Natural killer cell (primary cell): ENCODE measurements around the gene HTR6. TPM values are rescaled to one million over a fixed set of nuclear protein-coding genes. Genes with fewer than 3 reads are reported as not detected.
A peak's percentile ranks its signal among the peaks of the same experiment; 100 is the strongest.

Source experiments
- ATAC-seq, 3 donors: fragments of 150-1000 bp in 2 of 3; fragments of 200-7000 bp in 1 of 3; cut with Tn5 transposase; 1 replicate in 1 of 3; 2 replicates in 2 of 3; pipeline ENCODE4 v1.10.0; 2021; ENCODE audit warnings: mild to moderate bottlenecking in 2 of 3, moderate library complexity in 2 of 3
- DNase-seq, 2 donors: peaks; one replicate each; pipeline versions ENCODE4 v3.0.0 to v3.0.0-alpha.2; 2013 to 2021; ENCODE audit warnings: mixed read lengths in 1 of 2
- H3K27ac ChIP-seq: one replicate; pipeline ENCODE4 v1.5.1; 2013; ENCODE audit warnings: mild to moderate bottlenecking, low read length
- H3K27me3 ChIP-seq: one replicate; pipeline ENCODE4 v1.6.1; 2013; ENCODE audit warnings: low read length; ENCODE audit not compliant: control insufficient read depth, insufficient read depth
- H3K36me3 ChIP-seq: one replicate; pipeline ENCODE4 v1.6.1; 2013; ENCODE audit warnings: low read length; ENCODE audit not compliant: control insufficient read depth, insufficient read depth
- H3K4me1 ChIP-seq: one replicate; pipeline ENCODE4 v1.6.1; 2013; ENCODE audit warnings: low read length; ENCODE audit not compliant: control insufficient read depth, insufficient read depth
- H3K4me3 ChIP-seq: one replicate; pipeline ENCODE4 v1.5.1; 2013; ENCODE audit warnings: low read length
- H3K9me3 ChIP-seq: one replicate; pipeline ENCODE4 v1.6.1; 2013; ENCODE audit warnings: low read length; ENCODE audit not compliant: control insufficient read depth, insufficient read depth
- H3K27ac Mint-ChIP-seq, 2 donors: one replicate each; pipeline ENCODE4 v1.8.0; 2022; ENCODE audit warnings: mild to moderate bottlenecking in 2 of 2, mixed read lengths in 2 of 2, moderate library complexity in 1 of 2
- H3K27me3 Mint-ChIP-seq, 2 donors: one replicate each; pipeline ENCODE4 v1.8.0; 2022; ENCODE audit warnings: low read depth in 2 of 2, mixed read lengths in 2 of 2
- H3K36me3 Mint-ChIP-seq: one replicate; pipeline ENCODE4 v1.8.0; 2022; ENCODE audit warnings: mixed read lengths
- H3K4me1 Mint-ChIP-seq, 2 donors: one replicate each; pipeline ENCODE4 v1.8.0; 2022; ENCODE audit warnings: mixed read lengths in 2 of 2
- H3K4me3 Mint-ChIP-seq: one replicate; pipeline ENCODE4 v1.8.0; 2022; ENCODE audit warnings: mild to moderate bottlenecking, moderate library complexity, mixed read lengths
- H3K9me3 Mint-ChIP-seq, 2 donors: one replicate each; pipeline ENCODE4 v1.8.0; 2022; ENCODE audit warnings: mixed read lengths in 2 of 2
- CTCF ChIP-seq: fragments of 200-600 bp; IDR thresholded peaks from one replicate; pipeline ENCODE4 v1.8.0; 2022; ENCODE audit warnings: antibody characterized with exemption
- WGBS: methylation state at CpG from one replicate; pipeline ENCODE4 v1.1.7; 2013; ENCODE audit warnings: missing lambda C conversion rate; ENCODE audit not compliant: insufficient coverage; 5-methylcytosine and 5-hydroxymethylcytosine counted together
- intact Hi-C: fragments of 100-400 bp; cut with micrococcal nuclease; formaldehyde crosslinking; loops from one replicate; pipeline ENCODE4 v1.14.2; 2022
- total RNA-seq, 4 donors: library from RNA; stranded (reverse); fragments of 120-200 nt in 1 of 4; gene quantifications; one replicate each; pipeline versions ENCODE4 v1.2.3 to v1.2.4, GENCODE V29; 2013 to 2022

Gene HTR6
- total RNA-seq, 3 donors from 2014 or later (not counting 1 experiment from before 2014, with no cell fraction given), result 0.18 TPM; not detected in 2

GRCh38 chr1:19665186-19665495 is 466 bp downstream of the HTR6 start:
- intact Hi-C loops, result no loop called here
- 1% methylated on average over 23 of the region's 23 CpGs for WGBS
- H3K27me3 Mint-ChIP-seq, result peaks cover 30 to 46% of the 10 kb centered on the region in 2 donors
- peak overlapping the region; percentile 68 for H3K4me3 Mint-ChIP-seq
- H3K9me3 Mint-ChIP-seq, result no peaks in the 10 kb centered on the region
- Histone ChIP-seq H3K4me3 (no peak overlapping the region), H3K9me3 (no peaks in the 10 kb centered on the region), H3K4me1 (peaks cover 12% of the 10 kb centered on the region), H3K36me3 (no peaks in the 10 kb centered on the region), H3K27me3 (peaks cover 9% of the 10 kb centered on the region), H3K27ac (no peak overlapping the region)
- ATAC-seq, result no peak
- H3K4me1 Mint-ChIP-seq, result peaks cover 5 to 21% of the 10 kb centered on the region in 2 donors
- TF ChIP-seq CTCF, result no peak
- no peak for DNase-seq
- no peak overlapping the region for H3K27ac Mint-ChIP-seq
- H3K36me3 Mint-ChIP-seq, result no peaks in the 10 kb centered on the region

- Mint-ChIP-seq H3K4me1 (peaks cover 5 to 21% of the 10 kb centered on the region in 2 donors), H3K36me3 (no peaks in the 10 kb centered on the region), H3K9me3 (no peaks in the 10 kb centered on the region), H3K27me3 (peaks cover 31 to 47% of the 10 kb centered on the region in 2 donors), H3K4me3 (peak overlapping the region; percentile 71), H3K27ac (no peak overlapping the region)
- WGBS, result 22% methylated on average over 84 of the region's 84 CpGs
- intact Hi-C loops, result no loop called here
- peaks cover 9% of the 10 kb centered on the region for H3K27me3 ChIP-seq
- no peak overlapping the region for H3K27ac ChIP-seq
- H3K36me3 ChIP-seq, result no peaks in the 10 kb centered on the region
- peak in 1 of 3 donors; percentile 46 for ATAC-seq
- peak in 1 of 2 donors; percentile 44 for DNase-seq
- no peak overlapping the region for H3K4me3 ChIP-seq
- H3K4me1 ChIP-seq, result peaks cover 12% of the 10 kb centered on the region
- H3K9me3 ChIP-seq, result no peaks in the 10 kb centered on the region
- no peak for TF ChIP-seq CTCF
Observed at GRCh38 chr1:19665496-19666465, 1.1 kb downstream of the HTR6 start.

- H3K9me3 Mint-ChIP-seq, result no peaks in the 10 kb centered on the region
- ATAC-seq (no peak), DNase-seq (no peak)
- peaks cover 5 to 21% of the 10 kb centered on the region in 2 donors for H3K4me1 Mint-ChIP-seq
- Histone ChIP-seq H3K27ac (no peak overlapping the region), H3K36me3 (no peaks in the 10 kb centered on the region), H3K4me1 (peaks cover 12% of the 10 kb centered on the region), H3K9me3 (no peaks in the 10 kb centered on the region), H3K27me3 (peaks cover 9% of the 10 kb centered on the region), H3K4me3 (no peak overlapping the region)
- H3K27ac Mint-ChIP-seq, result no peak overlapping the region
- WGBS, result 90% methylated on average over 7 of the region's 8 CpGs
- intact Hi-C loops, result no loop called here
- H3K27me3 Mint-ChIP-seq, result peaks cover 31 to 39% of the 10 kb centered on the region in 2 donors
- H3K4me3 Mint-ChIP-seq, result no peak overlapping the region
- H3K36me3 Mint-ChIP-seq, result no peaks in the 10 kb centered on the region
- no peak for TF ChIP-seq CTCF
Observed at GRCh38 chr1:19668888-19669287, 4.2 kb downstream of the HTR6 start.
